ENCODE data around the gene ALPI.

DNA sequence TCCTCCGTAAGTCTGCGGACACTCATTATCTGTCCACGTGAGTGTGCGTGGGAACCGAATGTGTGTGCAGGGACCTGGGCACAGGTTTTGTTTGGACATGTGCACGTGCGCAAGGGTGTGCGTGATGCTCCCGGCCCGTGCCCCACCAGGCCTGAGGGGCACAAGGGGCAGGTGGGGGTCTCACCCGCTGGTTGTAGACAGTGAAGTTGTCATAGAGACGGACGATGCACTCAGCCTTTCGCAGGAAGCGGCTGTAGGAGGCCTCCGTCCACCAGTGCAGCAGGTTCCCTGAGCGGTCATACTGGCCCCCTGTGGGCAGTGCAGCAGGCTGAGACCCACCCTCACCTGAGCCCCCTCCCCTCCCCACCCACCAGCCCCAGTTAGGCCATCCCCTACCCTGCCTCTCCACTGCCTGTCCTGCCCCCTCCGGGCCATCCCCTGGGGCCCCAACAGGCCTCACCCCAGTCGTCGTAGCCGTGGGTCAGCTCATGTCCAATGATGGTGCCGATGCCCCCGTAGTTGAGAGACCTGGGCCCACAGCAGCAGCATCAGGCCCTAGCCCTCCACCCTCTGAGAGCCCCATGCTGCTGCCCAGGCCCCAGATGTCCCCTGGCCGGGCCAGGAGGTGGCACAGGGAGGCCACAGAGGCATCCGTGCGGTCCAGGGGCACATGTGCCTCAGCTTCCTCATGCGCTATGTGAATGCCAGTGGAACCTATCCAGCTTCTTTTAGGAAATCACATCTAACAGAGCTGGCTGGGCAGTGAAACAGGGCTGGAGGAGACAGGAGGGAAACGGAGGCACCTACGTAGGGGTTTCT is 25.6 kb downstream of the ALPI start:
- TF ChIP-seq TAF1 (IDR thresholded peaks at IDR 0.05; ENCODE audit: borderline replicate concordance, low read depth, low read length): no peak
- TF ChIP-seq POLR2AphosphoS5 (IDR thresholded peaks at IDR 0.05; ENCODE audit: low read depth, low read length): no peak
